Fibroblast of skin of left quadriceps (primary cell): ENCODE results near the gene SH3TC1.

ENCODE experiments used
- DNase-seq, 2 experiments: peaks; one replicate each; pipeline ENCODE4 v3.0.0-alpha.2; 2013; ENCODE audit warnings: low read depth in 2 of 2

Gene SH3TC1

GRCh38 chr4:8261851-8262535, 62.9 kb downstream of the SH3TC1 start:
- DNase-seq, result no peak

- DNase-seq, result no peak
Observed at GRCh38 chr4:8262637-8263322, 63.7 kb downstream of the SH3TC1 start.

DNA sequence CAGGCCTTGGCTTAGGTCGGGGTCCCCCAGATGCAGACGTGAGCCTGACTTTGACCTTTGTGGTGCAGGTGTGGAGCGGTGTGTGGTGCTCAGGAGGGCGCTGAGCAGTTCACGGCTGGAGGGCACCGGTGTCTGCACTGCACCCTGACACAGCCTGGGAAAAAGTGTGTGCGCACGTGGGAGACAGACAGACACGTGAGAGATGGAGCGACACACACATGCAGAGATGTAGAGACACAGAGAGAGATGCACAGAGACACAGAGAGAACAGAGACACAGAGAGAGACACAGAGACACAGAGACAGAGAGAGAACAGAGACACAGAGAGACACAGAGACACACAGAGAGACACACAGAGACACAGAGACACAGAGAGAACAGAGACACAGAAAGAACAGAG, 64.3 kb downstream of the SH3TC1 start:
- DNase-seq, result no peak

GRCh38 chr4:8264106-8264505, 65.0 kb downstream of the SH3TC1 start:
- no peak for DNase-seq

DNA sequence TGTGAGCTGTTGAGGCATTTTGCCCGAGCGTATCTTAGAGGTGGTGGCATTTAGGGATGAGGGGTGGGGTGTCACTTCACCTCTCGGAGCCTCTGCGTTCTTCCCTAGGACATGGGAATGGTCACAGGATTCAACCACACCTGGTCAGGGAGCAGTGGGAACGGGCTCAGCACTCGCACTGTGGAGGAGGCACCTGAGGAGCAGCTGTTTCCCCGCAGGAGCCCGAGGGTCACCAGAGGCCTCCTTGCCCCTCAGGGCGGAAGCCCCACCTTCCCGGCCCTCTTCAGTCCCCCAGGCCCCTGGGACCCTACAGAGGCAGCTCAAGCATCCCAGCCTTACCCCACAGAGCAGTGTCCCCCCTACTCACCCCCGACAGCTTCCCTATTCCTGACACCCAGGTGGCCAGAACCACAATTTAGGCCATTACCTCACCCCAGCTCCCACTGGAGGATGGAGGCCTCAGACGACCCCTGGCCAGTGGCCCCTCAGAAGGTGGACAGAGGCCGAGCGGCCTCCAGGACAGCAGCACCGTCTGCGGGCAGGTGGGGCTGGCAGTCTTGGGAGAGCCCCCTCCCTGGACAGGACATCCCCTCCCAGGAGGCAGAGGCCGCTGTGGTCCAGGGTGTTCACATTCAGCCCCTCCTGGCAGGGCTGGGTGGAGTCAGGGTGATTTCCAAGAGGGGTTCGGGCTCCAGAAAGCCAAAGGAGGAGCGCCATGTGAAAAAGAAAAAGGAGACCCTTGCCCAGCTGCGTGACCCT, 66.3 kb downstream of the SH3TC1 start:
- DNase-seq, result no peak

DNA sequence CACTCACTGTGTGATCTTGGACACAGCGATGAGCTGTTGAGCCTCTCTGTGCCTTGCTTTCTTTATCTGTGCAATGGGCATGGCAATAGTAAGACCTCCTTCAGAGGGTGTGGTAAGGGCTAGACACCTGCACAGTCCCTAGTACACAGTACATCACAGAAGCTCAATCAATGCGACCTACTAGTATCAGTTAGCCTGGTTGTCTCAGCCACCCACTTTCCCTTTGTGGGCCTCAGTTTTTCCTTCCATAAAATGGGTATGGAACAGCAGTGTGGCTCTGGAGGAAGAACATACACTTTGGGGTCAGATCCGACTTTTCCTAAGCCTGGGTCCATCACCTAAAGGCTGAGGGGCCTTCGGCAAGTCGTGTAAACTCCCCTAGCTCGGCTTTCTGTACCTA, 67.0 kb downstream of the SH3TC1 start:
- DNase-seq, result no peak

DNA sequence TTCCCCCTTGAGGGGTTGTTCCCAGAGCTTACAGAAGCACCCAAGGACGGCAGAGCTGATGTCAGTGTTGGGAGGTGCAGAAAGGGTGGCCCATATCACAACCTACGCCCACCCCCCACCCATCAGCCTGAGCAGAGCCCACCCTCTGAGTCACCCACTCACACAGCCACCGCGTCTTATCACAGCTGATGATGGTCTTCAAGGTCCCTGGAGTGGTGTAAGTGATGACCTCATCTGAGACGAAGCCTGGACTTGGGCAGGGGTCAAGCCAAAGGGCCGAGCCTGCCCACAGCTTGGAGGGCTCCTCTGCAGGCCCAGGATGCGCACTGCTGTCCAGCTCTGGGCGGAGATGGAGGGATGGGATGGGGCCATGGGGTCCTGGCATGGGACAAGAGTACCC, 67.4 kb downstream of the SH3TC1 start:
- no peak for DNase-seq

DNA sequence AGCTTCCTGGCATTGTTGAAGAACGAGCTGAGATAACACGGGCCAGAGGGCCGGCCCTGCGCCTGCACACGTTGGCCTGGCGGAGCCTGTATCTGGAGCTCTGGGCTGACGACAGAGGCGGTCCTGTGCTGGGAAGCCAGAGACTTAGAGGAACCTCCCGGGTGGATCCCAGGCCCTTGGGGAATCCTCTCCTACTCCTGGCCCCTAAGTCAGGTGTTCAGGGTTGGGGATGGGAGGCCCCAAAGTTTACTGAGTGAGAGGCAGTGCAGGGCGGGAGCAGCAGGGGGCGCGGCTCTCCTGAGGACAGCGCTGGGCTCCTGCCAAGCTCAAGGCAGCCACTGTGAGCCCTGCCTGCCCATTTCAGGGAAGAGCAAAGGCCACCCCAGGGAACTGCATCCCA, 68.0 kb downstream of the SH3TC1 start:
- DNase-seq, result no peak

DNA sequence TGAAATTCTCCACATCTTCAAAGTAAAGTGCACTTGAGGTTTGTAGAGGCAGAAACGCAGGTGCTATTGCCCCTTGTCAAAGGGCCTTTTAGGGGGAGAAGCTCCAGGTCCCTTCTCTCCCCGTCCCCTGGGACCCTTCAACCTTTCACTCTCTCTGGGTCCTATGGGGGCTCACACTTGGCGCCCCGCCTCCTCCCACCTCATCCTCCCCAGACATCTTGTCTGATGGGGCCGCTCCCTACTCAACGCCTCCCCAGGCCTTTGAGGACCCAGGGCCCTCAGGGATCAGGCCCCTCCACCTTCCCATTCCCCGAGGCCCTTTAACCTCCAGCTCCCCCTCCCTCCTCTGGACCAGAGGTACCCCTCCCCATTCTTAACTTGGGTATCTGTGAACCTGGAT, 69.1 kb downstream of the SH3TC1 start:
- DNase-seq, result no peak

DNA sequence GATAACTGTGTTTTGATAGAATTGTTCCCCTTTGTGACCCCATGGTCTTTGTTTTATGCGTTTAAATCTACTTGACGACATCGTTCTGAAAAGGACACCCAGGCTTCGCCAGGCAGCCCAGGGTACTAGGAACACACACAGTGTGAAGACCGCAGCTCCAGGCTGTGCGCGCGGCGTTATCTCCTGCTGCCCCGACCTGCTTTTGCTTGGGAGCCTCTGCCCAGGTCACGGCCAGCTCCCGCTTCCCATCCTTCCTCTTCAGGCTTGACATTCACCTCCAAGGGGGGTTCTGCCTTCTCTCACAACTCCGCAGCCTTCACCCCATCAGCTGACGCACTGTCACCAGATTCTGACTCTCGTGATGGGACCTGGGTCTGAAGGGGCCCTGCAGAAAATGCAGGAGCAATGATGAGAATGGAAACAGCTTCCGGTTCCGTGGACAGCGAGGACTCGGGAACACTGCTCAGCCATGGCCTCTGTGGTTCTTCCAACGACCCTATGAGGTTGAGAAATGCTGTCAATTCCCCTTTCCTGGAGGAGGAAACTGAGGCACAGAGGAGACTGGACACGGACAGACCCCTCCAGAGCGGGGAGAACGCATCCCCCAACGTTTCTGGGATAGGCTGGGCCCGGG, 69.9 kb downstream of the SH3TC1 start:
- no peak for DNase-seq

DNA sequence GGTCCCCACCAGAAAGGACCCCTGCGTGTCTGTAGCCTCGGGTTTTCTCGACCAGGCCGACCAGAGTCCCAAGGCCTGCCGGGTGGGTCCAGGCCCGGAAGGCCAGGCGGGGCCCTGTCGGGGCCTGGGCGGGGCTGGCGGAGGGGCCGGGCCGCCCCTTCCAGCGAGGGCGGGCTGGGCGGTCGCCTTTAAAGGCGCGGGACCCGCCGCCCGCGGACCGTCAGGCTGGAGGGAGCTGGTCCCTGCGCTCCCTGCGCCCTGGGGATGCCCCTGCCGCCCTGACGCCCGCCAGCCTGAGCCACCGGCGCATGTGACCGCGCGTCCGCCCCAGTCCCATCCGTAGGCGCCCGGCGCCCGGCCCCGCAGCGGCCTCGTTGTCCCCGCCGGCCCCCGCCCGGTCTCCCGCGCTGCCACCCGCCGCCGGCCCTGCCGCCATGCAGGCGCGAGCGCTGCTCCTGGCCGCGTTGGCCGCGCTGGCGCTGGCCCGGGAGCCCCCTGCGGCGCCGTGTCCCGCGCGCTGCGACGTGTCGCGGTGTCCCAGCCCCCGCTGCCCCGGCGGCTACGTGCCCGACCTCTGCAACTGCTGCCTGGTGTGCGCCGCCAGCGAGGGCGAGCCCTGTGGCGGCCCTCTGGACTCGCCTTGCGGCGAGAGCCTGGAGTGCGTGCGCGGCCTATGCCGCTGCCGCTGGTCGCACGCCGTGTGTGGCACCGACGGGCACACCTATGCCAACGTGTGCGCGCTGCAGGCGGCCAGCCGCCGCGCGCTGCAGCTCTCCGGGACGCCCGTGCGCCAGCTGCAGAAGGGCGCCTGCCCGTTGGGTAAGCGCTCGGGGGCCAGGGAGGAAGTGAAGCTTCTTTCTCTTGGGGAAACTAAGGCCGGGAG, 70.7 kb downstream of the SH3TC1 start, which contains the start of gene HTRA3:
HTRA3 (plus strand) TSS at position 220 of the 883 bp plus-strand sequence; CDS start at position 435, 215 bp downstream.
- no peak for DNase-seq

GRCh38 chr4:8270418-8270771, 71.3 kb downstream of the SH3TC1 start:
- DNase-seq, result no peak

DNA sequence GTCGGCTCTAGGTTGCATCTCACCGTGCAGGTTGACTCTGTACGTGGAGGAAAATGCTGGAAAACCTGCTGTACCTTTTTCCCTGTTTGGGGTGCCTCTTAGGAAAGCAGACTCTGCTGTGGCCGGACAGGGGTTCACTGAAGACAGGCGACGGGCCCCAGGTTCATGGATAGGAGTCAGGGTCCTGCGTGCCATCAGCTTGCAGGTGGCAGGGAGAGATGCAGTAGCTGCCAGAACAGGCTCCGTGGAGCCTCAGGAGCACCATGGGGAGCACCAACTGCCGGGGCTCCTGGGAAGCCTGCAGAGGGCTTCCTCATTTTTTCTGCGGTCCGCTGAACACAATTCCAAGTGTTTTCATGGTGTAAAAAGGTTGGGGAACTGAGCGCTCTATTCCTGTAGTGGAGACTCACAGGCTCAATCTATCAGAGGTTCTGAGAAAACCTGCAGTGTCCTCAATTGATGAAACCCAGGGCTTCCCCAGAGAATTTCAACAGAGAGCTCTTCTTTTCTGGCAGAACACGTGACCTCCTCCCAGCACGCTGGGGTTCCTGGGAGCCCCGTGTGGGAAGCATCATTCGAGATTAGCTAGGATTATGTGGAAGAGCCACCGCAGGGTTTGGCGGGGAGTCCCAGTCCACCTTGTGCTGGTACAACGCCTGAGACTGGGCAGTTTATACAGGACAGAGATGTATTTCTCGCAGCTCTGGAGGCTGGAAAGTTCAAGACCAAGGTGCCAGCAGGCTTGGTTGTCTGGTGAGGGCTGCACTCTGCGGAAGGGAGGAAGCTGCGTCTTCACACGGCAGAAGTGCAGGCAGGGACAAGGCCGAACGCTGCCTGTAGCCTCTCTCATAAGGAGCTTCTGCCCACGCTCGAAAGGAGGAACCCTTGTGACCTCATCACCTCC, 72.1 kb downstream of the SH3TC1 start:
- no peak for DNase-seq

DNA sequence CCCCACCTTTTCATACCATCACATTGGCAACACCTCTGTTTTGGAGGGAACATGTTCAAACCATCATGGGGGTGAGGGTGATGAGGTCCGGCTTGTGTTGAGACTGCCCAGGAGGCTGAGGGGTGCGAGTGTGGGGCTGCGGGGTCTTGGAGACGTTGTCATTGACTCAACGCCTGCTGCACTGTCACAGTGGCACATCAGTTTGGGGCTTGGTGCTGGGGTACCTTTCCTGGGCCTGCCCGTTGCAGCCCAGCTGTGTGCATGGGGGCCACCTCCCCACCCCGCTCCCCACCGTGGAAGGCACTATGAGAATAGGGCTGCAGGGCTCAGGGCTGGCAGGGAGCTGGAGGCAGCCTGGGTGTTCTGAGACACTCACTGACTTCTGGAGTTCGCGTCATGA, 72.7 kb downstream of the SH3TC1 start:
- no peak for DNase-seq

GRCh38 chr4:8272472-8273428, 73.7 kb downstream of the SH3TC1 start:
- DNase-seq, result no peak

- no peak for DNase-seq
Observed at GRCh38 chr4:8273450-8273849, 74.4 kb downstream of the SH3TC1 start.

GRCh38 chr4:8274066-8274652, 75.1 kb downstream of the SH3TC1 start:
- no peak for DNase-seq

DNA sequence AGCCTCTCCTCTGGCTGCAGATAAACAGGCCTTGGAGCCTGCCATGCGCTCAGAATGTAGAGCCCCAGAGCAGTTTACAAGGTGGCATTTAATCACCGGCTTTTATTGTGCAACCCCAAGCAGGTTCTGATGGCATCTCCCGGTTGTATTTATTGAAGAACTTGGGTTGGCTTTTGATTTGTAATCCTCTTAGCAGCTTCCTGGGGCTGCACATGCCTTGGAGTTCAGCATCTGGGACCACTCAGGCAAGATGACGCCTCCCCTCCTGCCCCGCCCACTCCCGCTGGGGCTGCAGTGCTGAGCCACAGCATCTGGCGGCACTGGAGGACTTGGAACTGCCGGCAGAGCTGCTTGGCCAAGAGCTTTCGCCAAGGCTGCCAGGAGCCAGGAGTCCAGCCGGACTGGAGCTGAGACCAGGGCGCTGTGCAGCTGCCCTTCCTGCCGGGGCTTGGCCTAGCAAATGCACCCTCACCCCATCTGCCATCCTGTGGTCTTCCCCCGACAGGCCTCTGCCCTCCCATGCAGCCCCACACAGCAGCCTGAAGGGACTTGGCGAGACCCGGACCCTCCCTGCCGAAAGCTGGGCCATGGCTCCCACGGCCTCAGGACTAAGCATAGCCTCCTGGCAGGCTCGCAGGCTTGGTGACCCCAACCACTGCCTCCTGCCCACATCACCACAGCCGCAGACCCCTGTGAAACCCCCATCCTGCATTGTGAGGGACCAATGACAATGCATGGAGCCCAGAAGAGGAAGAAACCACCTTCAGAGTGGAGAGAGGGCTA, 75.9 kb downstream of the SH3TC1 start:
- peak; percentile 88 to 89 for DNase-seq
